Kidney epithelial cell (primary cell): ENCODE results near the gene KAT6B. TPM values are rescaled to one million over a fixed set of nuclear protein-coding genes. Genes with fewer than 3 reads are reported as not detected.

Experiments used
- DNase-seq: peaks from one replicate; pipeline ENCODE4 v3.0.0-alpha.2; 2010; ENCODE audit warnings: low read depth
- H3K27me3 ChIP-seq: 2 replicates; pipeline ENCODE4 v1.6.0; 2011; ENCODE audit warnings: low read length; ENCODE audit not compliant: control insufficient read depth, insufficient read depth
- H3K36me3 ChIP-seq: 2 replicates; pipeline ENCODE4 v1.5.1; 2011; ENCODE audit warnings: low read length; ENCODE audit not compliant: control insufficient read depth, insufficient read depth
- H3K4me3 ChIP-seq: 2 replicates; pipeline ENCODE4 v1.5.1; 2011; ENCODE audit warnings: low read depth, mild to moderate bottlenecking, control low read depth, low read length
- CTCF ChIP-seq: IDR thresholded peaks from 2 replicates; pipeline ENCODE4 v1.5.1; 2011; ENCODE audit warnings: mild to moderate bottlenecking, moderate library complexity, low read length, control low read depth, inconsistent platforms; ENCODE audit not compliant: insufficient read depth, poor library complexity, severe bottlenecking
- total RNA-seq: library from RNA; depleted of rRNA; stranded (reverse); fragments of >200 nt; gene quantifications from 2 replicates; pipeline ENCODE4 v1.2.3, GENCODE V29; 2015

Gene KAT6B
- total RNA-seq, 1 donor from 2014 or later: 8.0 TPM

DNA sequence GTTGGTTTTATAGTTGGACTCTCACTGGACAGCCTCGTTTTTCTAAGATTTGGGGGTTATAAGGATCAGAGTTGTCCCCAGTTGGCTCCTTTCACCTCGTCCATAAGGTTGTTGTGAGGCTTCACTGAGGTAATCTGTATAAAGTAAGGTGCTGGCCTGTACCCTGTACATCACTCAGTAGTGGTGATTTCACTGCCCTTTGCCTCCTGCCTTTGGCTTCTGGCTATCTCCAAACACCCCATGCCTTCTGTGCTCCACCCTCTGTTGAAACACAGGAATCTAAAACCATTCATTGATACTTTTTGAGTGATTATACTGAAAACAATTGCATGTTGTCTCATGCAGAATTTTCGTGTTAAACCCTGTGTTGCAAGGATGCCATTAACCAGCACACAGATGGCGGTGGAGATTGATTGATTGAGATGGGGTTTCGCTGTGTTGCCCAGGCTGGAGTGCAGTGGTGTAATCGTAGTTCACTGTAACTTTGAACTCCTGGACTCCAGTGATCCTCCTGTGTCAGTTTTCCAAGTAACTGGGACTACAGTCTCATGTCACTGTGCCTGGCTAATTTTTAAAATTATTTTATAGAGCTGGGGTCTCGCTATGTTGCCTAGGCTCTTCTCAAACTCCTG lies 55.0 kb downstream of the KAT6B start:
- TF ChIP-seq CTCF: no peak
- no peak overlapping the region for H3K4me3 ChIP-seq
- H3K36me3 ChIP-seq: no peaks in the 10 kb centered on the region
- H3K27me3 ChIP-seq: no peaks in the 10 kb centered on the region
- no peak for DNase-seq

GRCh38 chr10:74882427-74882826 lies 56.0 kb downstream of the KAT6B start:
- Histone ChIP-seq H3K27me3 (no peaks in the 10 kb centered on the region), H3K4me3 (no peak overlapping the region), H3K36me3 (no peaks in the 10 kb centered on the region)
- no peak for TF ChIP-seq CTCF
- DNase-seq: no peak

DNA sequence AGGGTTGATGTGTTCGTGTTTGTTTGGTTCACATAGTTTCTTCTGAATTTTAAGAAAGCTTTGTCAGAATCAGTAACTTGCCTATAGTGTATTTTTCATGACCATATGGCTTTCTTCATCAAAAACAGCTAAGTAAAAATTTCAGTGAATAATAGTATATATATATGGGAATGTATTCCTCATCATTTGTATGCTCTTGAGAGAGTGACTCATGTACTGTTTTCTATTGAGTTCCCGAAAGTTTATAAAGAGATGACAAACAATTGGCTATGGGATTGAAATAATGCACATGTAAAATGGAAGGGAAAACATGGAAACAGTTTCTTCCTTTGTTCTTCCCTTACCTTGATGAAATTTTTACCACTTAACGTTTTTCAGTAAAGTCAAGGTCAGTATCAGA lies 56.4 kb downstream of the KAT6B start:
- H3K27me3 ChIP-seq: no peaks in the 10 kb centered on the region
- no peaks in the 10 kb centered on the region for H3K36me3 ChIP-seq
- H3K4me3 ChIP-seq: no peak overlapping the region
- no peak for DNase-seq
- TF ChIP-seq CTCF: no peak

- H3K36me3 ChIP-seq: no peaks in the 10 kb centered on the region
- no peak for TF ChIP-seq CTCF
- no peaks in the 10 kb centered on the region for H3K27me3 ChIP-seq
- DNase-seq: no peak
- no peak overlapping the region for H3K4me3 ChIP-seq
Measured at GRCh38 chr10:74883428-74883827, 57.0 kb downstream of the KAT6B start.

- no peaks in the 10 kb centered on the region for H3K36me3 ChIP-seq
- H3K4me3 ChIP-seq: no peak overlapping the region
- no peak for DNase-seq
- TF ChIP-seq CTCF: no peak
- H3K27me3 ChIP-seq: no peaks in the 10 kb centered on the region
Measured at GRCh38 chr10:74887614-74888284, 61.3 kb downstream of the KAT6B start.
